Hematopoietic multipotent progenitor cell treated with erythropoietin and hydrocortisone succinate and interleukin-3 and kit ligand, for 8 days (in vitro differentiated cells): ENCODE measurements around the gene RBPJ.
"Not testable (repeated sequence)": the region's sequence is repeated elsewhere in the genome, so short reads cannot be mapped to it uniquely, and the experiment has no call there.

Source experiments
- DNase-seq: peaks from one replicate; pipeline ENCODE4 v3.0.0-alpha.2; 2015

The RBPJ gene

GRCh38 chr4:26302031-26302899 lies 18.5 kb upstream of the RBPJ start:
- no peak for DNase-seq

DNA sequence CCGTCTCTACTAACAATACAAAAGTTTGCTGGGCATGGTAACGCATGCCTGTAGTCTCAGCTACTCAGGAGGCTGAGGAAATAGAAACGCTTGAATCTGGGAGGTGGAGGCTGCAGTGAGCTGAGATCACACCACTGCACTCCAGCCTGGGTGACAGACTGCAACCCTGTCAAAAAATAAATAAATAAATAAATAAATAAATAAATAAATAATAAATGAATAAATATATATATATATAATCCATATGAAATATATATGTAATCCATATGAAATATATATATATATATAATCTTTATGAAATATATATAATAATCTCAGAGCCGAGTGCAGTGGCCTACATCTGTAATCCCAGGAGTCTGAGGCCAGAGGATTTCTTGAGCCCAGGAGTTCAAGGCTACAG lies 17.8 kb upstream of the RBPJ start:
- no peak for DNase-seq

- no peak for DNase-seq
Observed at GRCh38 chr4:26307037-26307800, 13.6 kb upstream of the RBPJ start.

GRCh38 chr4:26308568-26308967 lies 12.2 kb upstream of the RBPJ start:
- no peak for DNase-seq

- peak; percentile 48 for DNase-seq
Observed at GRCh38 chr4:26310264-26310663, 10.6 kb upstream of the RBPJ start.

- DNase-seq = no peak
Observed at GRCh38 chr4:26311633-26312032, 9.2 kb upstream of the RBPJ start.

- DNase-seq = not testable (repeated sequence)
Observed at GRCh38 chr4:26315316-26315932, 5.4 kb upstream of the RBPJ start.

GRCh38 chr4:26317766-26318165 lies 3.0 kb upstream of the RBPJ start:
- DNase-seq = no peak

GRCh38 chr4:26319467-26319948 lies 1.3 kb upstream of the RBPJ start:
- DNase-seq = peak; percentile 99

DNA sequence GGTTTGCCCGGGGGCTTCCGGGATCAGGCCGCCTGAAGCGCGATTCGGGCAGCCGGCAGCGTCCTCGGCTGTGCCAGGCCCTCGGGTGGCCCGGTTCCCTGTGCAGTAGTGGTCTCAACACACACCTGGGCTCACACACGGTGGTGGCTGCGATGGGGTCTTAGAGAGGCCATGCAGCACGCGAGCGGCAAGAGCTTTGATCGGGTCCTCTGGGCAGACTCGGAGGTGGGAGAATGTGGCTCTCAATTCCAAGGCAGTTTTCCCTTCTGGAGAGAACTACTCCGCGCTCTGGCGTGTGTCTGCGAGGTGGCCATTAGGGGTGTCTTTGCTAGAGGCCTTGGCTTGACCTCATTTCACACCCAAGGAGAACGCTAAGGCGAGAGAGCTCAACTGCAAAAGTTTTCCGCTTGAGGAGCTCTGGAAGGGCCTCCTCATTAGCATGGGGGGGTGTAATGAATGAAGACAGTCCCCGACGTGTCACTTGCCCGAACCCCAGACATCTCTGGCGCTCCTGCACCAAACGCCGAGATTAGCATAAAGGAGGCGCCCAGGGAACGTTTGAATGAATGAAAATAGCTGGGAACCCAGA lies 771 bp upstream of the RBPJ start:
- DNase-seq = no peak

DNA sequence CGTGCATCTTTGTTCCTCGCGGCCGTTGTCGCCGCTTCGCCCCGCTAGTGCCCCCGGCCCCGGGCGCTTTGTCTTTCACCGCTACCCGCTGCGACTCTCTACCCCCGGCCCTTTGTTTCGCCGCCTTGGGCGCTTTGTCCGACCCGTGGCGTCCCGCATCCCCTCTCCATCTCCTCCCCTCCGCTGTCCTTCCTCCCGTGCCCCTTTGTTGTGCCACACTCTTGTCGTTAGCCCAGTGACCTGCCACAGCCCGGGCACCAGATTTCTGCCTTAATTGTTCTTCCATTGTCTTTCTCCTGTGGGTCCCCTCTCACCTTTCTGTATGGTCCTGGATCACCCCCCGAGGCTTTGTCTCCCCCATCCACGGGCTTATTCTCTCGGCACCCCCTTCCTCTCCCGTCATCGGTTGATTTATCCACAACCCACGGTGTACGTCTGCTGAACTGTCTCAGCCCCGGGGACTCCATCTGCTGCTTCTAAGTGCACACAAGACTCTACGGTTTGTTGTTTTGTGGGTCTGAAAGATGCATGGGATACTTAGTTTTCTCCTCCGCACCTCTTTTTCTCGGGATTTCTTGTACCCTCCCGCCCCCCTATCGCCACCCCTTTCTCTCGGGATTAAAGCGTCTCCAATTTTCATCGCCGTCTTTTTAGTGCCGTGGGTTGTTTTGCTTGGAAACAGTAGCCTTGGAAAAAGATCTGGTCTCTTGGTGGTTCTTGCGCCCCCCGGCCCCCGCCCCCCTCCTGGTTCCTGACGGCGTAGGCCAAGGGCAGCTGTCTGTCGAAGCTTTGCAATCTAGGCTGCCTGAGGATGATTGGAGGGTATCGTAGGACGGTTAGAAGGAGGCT lies 783 bp downstream of the RBPJ start:
- peak; percentile 24 for DNase-seq

GRCh38 chr4:26322346-26322745 lies 1.5 kb downstream of the RBPJ start:
- DNase-seq = no peak

- DNase-seq = no peak
Observed at GRCh38 chr4:26323821-26324220, 3.0 kb downstream of the RBPJ start.

- DNase-seq = peak; percentile 68
Observed at GRCh38 chr4:26325191-26325590, 4.4 kb downstream of the RBPJ start.

DNA sequence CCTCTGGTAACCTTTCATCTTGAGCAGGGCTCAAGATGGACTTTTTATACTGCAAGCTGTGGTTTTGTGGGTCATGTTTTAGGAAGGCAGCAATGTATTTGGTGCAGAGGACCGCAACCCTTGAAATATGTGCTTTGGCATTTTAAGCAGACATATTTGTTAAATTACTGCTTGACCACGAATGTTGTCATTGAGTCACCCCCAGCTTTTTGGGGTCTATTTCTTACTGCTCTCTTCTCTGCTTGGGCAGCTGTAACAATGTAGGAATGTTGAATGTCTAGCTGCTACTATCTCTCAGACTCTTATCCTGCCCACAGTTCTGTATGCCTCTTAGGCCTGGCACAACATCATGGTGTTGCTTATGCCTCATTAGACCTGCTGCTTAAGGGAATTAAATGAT lies 6.0 kb downstream of the RBPJ start:
- DNase-seq = no peak

- DNase-seq = peak; percentile 74
Observed at GRCh38 chr4:26330186-26330787, 9.5 kb downstream of the RBPJ start.

- DNase-seq = no peak
Observed at GRCh38 chr4:26330946-26331345, 10.1 kb downstream of the RBPJ start.

DNA sequence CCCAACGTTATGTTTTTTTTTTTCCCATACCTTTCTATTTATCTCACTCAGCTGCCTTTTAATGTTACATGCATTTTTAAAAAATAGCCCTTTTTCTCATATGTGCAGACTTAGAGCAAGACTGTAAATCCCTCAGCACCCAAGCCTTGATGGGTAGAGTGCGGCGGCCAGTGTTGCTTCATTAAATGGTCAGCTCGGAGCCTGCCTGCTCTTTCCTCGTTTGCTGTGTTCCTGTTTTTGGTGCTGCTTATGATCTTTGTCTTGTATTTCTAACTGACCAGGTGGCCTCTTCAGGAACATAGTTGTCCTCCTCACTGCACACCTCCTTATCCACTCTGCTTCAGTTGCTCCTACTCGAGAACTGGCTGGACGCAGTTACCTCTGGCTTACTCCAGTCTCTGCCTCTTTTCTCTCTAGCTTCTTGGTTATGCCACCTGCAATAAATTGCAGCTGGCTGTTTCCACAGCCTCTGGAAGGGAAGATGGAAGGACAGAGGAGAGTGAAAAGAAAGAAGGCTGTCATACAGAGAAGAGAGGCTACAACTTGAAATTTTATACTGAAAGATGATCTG lies 10.7 kb downstream of the RBPJ start:
- no peak for DNase-seq

DNA sequence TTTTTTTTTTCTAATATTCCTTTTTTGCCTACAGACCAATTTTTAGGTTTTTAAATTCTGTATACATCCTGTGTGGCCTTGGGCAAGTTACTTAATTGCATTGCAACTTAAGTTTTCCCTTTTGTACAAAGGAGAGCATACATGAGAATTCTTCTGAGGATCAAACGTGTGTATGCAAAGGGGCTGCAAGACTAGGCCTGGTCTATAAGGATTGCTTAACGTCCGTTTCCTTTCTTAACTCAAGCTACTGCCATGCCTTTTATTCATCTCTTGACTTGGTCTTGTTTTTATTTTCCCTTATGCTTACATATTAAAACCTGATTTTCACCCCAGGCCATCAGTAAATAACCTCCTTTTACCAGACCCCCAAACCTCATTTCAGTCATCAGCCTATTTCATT lies 13.6 kb downstream of the RBPJ start:
- no peak for DNase-seq

DNA sequence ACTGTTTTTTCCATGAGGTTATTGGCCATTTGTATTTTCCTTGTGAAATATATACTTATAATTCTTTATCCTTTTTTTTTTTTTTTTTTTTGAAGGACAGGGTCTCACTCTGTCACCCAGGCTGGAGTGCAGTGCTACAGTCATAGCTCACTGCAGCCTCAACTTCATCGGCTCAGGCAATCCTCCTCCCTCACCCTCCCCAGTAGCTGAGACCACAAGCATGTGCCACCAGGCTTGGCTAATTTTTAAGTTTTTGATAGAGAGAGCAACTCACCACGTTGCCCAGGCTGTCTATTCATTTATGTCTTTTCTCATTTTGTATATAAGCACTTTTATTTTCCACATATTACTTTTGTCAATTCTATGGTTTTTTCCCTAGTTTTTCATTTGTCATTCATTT lies 16.8 kb downstream of the RBPJ start:
- no peak for DNase-seq

DNA sequence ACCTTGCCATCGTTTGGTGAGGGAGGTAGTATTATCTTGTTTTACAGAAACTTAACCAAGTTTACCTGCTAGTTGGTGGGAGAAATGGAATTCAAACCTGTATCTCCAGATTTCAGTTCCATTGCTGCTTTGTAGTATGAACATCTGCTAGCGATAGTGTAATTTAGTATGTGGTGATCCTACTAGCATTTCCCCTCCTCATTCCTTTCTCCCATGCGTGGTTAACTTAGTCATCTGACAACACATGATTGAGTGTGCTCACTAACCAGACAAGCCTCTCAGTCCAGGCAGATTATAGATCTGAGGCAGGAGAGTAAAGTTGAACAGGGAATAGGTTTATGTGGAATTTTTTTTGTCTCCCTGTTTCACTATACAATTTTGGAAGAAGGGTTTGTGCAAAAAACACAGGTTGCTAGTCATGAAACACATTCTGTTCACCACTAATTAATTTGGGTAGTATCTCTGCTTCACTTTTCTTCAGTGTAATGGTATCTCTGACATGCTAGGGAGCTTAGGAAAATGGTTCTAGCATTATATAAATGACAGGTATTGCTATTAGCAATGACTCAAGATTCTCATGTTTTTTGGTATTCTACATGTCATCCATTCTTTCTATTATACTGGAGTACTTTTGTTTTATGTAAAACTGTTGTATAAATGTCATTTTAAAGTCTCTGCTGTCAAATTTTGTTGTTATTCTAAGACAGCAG lies 21.7 kb downstream of the RBPJ start:
- no peak for DNase-seq
